ENCODE data around the gene GALNS.

DNA sequence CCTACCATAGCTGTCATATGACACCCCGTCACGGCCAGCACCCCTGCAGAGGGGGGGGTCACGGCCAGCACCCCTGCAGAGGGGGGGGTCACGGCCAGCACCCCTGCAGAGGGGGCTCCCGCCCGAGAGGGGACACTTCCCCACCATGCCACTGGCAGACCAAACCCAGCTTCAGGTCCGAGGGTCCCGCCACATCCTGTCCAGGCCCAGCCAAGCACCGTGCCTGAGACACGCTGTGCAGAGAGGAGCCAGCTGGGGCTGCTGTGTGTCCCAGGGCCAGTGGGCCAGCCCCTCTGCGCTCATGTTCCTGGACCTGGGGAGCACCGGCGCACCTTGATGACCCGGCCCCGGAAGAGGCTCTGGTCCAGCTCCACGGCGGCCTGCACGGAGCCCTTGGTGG is 7.8 kb upstream of the GALNS start:
- TF ChIP-seq EP300 (IDR thresholded peaks at IDR 0.05) = no peak
- TF ChIP-seq, protein P1, sequence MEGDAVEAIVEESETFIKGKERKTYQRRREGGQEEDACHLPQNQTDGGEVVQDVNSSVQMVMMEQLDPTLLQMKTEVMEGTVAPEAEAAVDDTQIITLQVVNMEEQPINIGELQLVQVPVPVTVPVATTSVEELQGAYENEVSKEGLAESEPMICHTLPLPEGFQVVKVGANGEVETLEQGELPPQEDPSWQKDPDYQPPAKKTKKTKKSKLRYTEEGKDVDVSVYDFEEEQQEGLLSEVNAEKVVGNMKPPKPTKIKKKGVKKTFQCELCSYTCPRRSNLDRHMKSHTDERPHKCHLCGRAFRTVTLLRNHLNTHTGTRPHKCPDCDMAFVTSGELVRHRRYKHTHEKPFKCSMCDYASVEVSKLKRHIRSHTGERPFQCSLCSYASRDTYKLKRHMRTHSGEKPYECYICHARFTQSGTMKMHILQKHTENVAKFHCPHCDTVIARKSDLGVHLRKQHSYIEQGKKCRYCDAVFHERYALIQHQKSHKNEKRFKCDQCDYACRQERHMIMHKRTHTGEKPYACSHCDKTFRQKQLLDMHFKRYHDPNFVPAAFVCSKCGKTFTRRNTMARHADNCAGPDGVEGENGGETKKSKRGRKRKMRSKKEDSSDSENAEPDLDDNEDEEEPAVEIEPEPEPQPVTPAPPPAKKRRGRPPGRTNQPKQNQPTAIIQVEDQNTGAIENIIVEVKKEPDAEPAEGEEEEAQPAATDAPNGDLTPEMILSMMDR (IDR thresholded peaks at IDR 0.05) = no peak
- no peak for TF ChIP-seq POLR2A (IDR thresholded peaks at IDR 0.05)
